22Rv1 (cell line): ENCODE results near the gene CENPQ.
"Not testable (repeated sequence)": the region's sequence is repeated elsewhere in the genome, so short reads cannot be mapped to it uniquely, and the experiment has no call there.

ENCODE experiments used
- H3K27ac ChIP-seq: fragments of 450-650 bp; 2 replicates; pipeline ENCODE4 v1.5.1; 2017
- CTCF ChIP-seq: fragments of 450-650 bp; IDR thresholded peaks from 2 replicates; pipeline ENCODE4 v1.5.1; 2017; ENCODE audit warnings: mild to moderate bottlenecking
- ZFX ChIP-seq: fragments of 450-650 bp; IDR thresholded peaks from 2 replicates; pipeline ENCODE4 v1.6.1; 2017; ENCODE audit warnings: antibody characterized with exemption, borderline replicate concordance

The CENPQ gene

DNA sequence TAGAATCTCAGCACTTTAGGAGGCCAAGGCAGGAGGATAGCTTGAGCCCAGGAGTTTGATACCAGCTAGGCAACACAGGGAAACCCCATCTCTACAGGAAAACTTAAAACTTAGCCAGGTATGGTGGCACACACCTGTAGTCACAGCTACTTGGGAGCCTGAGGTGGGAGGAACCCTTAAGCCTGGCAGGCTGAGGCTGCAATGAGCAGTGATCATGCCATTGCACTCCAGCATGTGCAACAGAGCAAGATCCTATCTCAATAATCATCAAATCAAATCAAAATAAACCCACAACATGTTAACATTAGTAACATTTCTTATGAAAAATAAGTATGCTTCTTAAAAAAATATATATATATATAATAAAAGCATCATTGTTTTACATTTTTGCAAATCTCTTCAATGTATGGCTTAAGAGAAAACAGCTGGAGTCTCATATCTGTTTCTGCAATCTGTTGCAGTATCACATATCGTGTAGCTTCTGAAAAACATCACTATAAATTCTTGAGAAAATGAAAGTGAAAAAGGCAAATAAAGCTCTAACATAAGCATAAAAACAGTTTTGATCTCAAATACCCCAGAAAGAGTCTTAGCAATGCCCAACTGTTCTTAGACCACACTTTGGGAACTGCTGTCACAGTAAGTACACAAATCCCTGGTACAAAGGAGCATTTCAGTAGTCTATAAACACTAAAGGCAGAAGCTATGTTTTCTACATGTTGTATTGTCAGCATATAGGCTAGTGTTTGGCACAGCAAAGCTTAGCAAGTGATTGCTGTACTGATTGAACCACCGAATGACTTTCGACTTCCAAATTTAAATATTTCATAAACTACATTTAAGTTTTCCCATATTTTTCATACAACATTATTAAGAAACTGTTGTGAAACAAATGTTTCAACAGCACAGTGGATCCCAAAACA is 8.1 kb upstream of the CENPQ start:
- TF ChIP-seq ZFX: no peak
- TF ChIP-seq CTCF: no peak
- no peak overlapping the region for H3K27ac ChIP-seq

- no peak overlapping the region for H3K27ac ChIP-seq
- TF ChIP-seq CTCF: no peak
- no peak for TF ChIP-seq ZFX
These were observed 5.4 kb upstream of the CENPQ start for GRCh38 chr6:49457771-49458170.

GRCh38 chr6:49462071-49462470 is 1.1 kb upstream of the CENPQ start:
- no peak for TF ChIP-seq ZFX
- TF ChIP-seq CTCF: no peak
- peak overlapping the region; percentile 74 for H3K27ac ChIP-seq

DNA sequence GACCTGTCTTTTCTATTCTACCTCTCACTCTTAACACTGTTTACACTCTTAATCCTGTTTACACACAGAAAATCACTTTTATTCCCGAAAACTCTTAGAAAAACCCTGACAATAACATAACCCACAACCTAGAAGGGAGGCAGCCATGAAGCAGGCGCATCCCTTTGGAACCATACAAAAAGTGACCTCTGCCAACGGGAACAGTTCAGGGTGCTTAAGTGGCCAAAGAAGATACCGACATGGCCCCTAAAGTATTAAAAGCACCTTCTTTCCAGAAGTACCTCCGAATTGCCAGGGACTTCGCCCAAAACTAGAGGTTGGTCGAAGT is 607 bp upstream of the CENPQ start:
- H3K27ac ChIP-seq: peak overlapping the region; percentile 74
- TF ChIP-seq CTCF (no peak), ZFX (no peak)

- TF ChIP-seq ZFX (no peak), CTCF (no peak)
- H3K27ac ChIP-seq: peak overlapping the region; percentile 74
These were observed 420 bp downstream of the CENPQ start for GRCh38 chr6:49463612-49463967.

DNA sequence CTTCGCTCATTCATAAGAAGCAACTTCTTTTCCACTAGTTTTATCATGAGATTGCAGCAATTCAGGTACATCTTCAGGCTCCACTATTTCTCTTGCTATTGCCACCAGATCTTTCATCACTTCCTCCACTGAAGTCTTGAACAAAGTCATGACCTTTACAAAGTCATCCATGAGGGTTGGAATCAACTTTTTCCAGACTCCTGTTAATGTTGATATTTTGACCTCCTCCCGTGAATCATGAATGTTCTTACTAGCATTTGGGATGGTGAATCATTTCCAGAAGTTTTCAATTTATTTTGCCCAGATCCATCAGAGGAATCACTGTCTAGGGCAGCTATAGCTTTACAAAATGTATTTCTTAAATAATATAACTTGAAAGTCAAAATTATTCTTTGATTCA is 1.5 kb downstream of the CENPQ start:
- H3K27ac ChIP-seq: no peak overlapping the region
- no peak for TF ChIP-seq ZFX
- TF ChIP-seq CTCF: no peak

- TF ChIP-seq ZFX (no peak), CTCF (no peak)
- H3K27ac ChIP-seq: no peak overlapping the region
These were observed 4.9 kb downstream of the CENPQ start for GRCh38 chr6:49468042-49468441.

DNA sequence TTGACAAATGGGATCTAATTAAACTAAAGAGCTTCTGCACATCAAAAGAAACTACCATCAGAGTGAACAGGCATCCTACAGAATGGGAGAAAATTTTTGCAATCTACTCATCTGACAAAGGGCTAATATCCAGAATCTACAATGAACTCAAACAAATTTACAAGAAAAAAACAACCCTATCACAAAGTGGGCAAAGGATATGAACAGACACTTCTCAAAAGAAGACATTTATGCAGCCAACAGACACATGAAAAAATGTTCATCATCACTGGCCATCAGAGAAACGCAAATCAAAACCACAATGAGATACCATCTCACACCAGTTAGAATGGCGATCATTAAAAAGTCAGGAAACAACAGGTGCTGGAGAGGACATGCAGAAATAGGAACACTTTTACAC is 13.4 kb downstream of the CENPQ start:
- not testable (repeated sequence) for H3K27ac ChIP-seq
